Measurements from ENCODE around the gene ALS2. TPM values are rescaled to one million over a fixed set of nuclear protein-coding genes. Genes with fewer than 3 reads are reported as not detected.

ALS2 gene
- total RNA-seq, 1 donor from 2014 or later = 28.2 TPM

DNA sequence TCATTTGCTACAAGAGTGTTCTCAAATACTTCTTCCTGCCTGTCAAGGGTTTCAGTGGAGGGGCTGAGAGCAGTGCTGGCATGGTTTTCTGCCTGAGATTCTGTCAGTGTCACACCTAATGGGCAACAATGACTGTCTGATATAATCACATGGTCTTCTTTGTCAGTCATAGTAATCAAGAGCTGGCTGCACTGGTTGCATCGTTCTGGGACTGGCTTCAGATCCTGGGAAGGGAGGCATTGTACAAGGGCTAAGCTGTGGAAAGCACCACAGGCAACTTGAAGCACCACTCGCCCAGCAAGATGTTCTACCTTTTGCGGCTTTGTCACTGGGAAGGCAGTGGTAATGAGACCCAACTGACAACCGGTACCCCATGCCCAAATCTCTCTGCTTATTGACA, 19.6 kb downstream of the ALS2 start:
- Histone ChIP-seq H3K9ac (ENCODE audit: low read depth in 1 of 3, low read length in 3 of 3) (no peak overlapping the region), H3K36me3 (ENCODE audit: control insufficient read depth in 3 of 3, insufficient read depth in 3 of 3, low read length in 3 of 3) (peaks cover 17 to 45% (median 22%) of the 10 kb centered on the region in 3 donors), H3K4me1 (ENCODE audit: control insufficient read depth in 3 of 3, insufficient read depth in 3 of 3, low read length in 3 of 3) (no peaks in the 10 kb centered on the region), H3K27ac (ENCODE audit: low read depth, low read length) (no peak overlapping the region), H3K9me3 (ENCODE audit: control insufficient read depth in 3 of 3, low read length in 3 of 3) (no peaks in the 10 kb centered on the region), H3K27me3 (ENCODE audit: control insufficient read depth in 3 of 3, insufficient read depth in 3 of 3, low read length in 3 of 3) (no peaks in the 10 kb centered on the region), H3K4me3 (ENCODE audit: low read length in 3 of 3) (no peak overlapping the region)

DNA sequence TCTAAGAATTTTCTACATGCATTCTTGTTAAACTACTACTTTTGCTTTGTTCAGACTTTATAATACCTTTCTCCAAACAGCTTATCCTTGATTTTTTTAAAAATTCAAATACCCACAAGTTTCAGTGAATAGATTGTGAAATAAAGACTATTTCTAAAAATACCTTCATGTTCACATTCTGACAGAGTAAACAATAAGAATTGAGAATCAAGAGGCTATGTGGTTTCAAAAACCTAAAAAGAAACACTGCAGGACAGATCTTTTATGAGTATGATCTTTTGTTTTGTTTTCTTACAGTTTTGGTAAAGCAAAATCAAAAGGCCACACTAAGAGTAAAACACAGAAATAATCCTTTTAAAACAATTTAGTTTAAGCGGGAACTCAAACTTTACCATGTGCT, 21.2 kb downstream of the ALS2 start:
- no peak overlapping the region for H3K9ac ChIP-seq (ENCODE audit: low read depth in 1 of 3, low read length in 3 of 3)
- no peak overlapping the region for H3K27ac ChIP-seq (ENCODE audit: low read depth, low read length)
- H3K4me1 ChIP-seq (ENCODE audit: control insufficient read depth in 3 of 3, insufficient read depth in 3 of 3, low read length in 3 of 3) = no peaks in the 10 kb centered on the region
- no peaks in the 10 kb centered on the region for H3K9me3 ChIP-seq (ENCODE audit: control insufficient read depth in 3 of 3, low read length in 3 of 3)
- peaks cover 17 to 38% (median 22%) of the 10 kb centered on the region in 3 donors for H3K36me3 ChIP-seq (ENCODE audit: control insufficient read depth in 3 of 3, insufficient read depth in 3 of 3, low read length in 3 of 3)
- no peaks in the 10 kb centered on the region for H3K27me3 ChIP-seq (ENCODE audit: control insufficient read depth in 3 of 3, insufficient read depth in 3 of 3, low read length in 3 of 3)
- no peak overlapping the region for H3K4me3 ChIP-seq (ENCODE audit: low read length in 3 of 3)

DNA sequence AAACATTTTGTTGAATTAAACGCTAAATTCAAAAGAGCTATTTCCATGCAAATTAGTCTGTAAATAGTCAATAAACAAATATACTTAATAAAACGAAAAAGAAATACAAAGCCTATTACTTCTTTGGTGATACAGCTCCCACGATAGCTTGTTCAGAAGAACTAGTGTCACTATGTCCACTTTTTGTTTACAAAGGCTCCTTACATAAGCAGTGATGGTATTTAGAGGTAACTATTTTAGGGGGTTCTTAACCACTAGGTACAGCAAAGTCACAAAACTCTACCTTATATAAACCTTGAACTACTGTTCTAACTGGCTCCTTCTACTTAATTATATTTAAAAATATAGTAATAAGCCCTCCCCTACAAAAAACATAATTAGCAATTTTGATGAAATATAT, 21.9 kb downstream of the ALS2 start:
- no peaks in the 10 kb centered on the region for H3K9me3 ChIP-seq (ENCODE audit: control insufficient read depth in 3 of 3, low read length in 3 of 3)
- no peaks in the 10 kb centered on the region for H3K27me3 ChIP-seq (ENCODE audit: control insufficient read depth in 3 of 3, insufficient read depth in 3 of 3, low read length in 3 of 3)
- no peak overlapping the region for H3K9ac ChIP-seq (ENCODE audit: low read depth in 1 of 3, low read length in 3 of 3)
- no peaks in the 10 kb centered on the region for H3K4me1 ChIP-seq (ENCODE audit: control insufficient read depth in 3 of 3, insufficient read depth in 3 of 3, low read length in 3 of 3)
- H3K27ac ChIP-seq (ENCODE audit: low read depth, low read length) = no peak overlapping the region
- peaks cover 17 to 42% (median 22%) of the 10 kb centered on the region in 3 donors for H3K36me3 ChIP-seq (ENCODE audit: control insufficient read depth in 3 of 3, insufficient read depth in 3 of 3, low read length in 3 of 3)
- H3K4me3 ChIP-seq (ENCODE audit: low read length in 3 of 3) = no peak overlapping the region

DNA sequence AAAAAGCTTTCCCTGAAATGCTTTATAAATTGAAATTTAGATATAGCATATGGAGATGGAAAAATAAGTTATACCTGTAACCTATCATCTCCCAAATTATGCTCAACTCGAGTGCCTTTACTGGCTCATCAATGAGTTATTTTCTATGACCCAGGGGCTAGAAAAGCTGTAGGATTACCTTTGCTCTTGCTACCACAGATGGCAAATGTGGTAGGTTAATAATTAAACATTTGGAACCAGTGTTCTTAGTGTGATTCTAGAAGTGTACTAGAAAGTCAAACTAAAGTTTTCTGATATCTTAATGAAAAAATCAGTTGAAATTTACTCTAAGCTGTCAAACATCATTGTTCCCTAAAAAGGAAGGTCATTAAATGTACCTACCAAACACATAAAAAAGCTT, 22.5 kb downstream of the ALS2 start:
- H3K27me3 ChIP-seq (ENCODE audit: control insufficient read depth in 3 of 3, insufficient read depth in 3 of 3, low read length in 3 of 3) = no peaks in the 10 kb centered on the region
- H3K4me3 ChIP-seq (ENCODE audit: low read length in 3 of 3) = no peak overlapping the region
- H3K4me1 ChIP-seq (ENCODE audit: control insufficient read depth in 3 of 3, insufficient read depth in 3 of 3, low read length in 3 of 3) = no peaks in the 10 kb centered on the region
- H3K9ac ChIP-seq (ENCODE audit: low read depth in 1 of 3, low read length in 3 of 3) = no peak overlapping the region
- peaks cover 17 to 42% (median 21%) of the 10 kb centered on the region in 3 donors for H3K36me3 ChIP-seq (ENCODE audit: control insufficient read depth in 3 of 3, insufficient read depth in 3 of 3, low read length in 3 of 3)
- no peak overlapping the region for H3K27ac ChIP-seq (ENCODE audit: low read depth, low read length)
- no peaks in the 10 kb centered on the region for H3K9me3 ChIP-seq (ENCODE audit: control insufficient read depth in 3 of 3, low read length in 3 of 3)

GRCh38 chr2:201754717-201755415, 25.9 kb downstream of the ALS2 start:
- H3K4me1 ChIP-seq (ENCODE audit: control insufficient read depth in 3 of 3, insufficient read depth in 3 of 3, low read length in 3 of 3) = no peaks in the 10 kb centered on the region
- H3K9ac ChIP-seq (ENCODE audit: low read depth in 1 of 3, low read length in 3 of 3) = no peak overlapping the region
- no peak overlapping the region for H3K27ac ChIP-seq (ENCODE audit: low read depth, low read length)
- H3K4me3 ChIP-seq (ENCODE audit: low read length in 3 of 3) = no peak overlapping the region
- H3K27me3 ChIP-seq (ENCODE audit: control insufficient read depth in 3 of 3, insufficient read depth in 3 of 3, low read length in 3 of 3) = no peaks in the 10 kb centered on the region
- H3K36me3 ChIP-seq (ENCODE audit: control insufficient read depth in 3 of 3, insufficient read depth in 3 of 3, low read length in 3 of 3) = peaks cover 4 to 24% (median 10%) of the 10 kb centered on the region in 3 donors
- H3K9me3 ChIP-seq (ENCODE audit: control insufficient read depth in 3 of 3, low read length in 3 of 3) = no peaks in the 10 kb centered on the region

DNA sequence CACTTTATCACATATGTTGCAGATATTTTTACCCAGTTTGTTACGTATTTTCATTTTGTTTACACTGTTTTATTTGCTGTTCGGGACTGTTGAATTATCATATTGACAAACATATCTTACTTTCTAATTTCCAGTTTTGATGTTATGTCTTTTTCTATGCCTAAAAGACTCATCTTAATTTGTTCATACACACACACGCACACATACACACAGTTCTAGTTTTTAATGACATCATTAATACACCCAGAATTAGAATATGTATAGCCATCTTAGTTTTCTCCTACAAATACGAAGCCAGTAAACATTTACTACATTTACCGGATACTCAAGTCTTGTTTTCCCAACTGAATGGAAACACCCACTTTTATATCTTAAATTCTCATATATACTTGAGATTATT, 29.2 kb downstream of the ALS2 start:
- no peak overlapping the region for H3K4me3 ChIP-seq (ENCODE audit: low read length in 3 of 3)
- H3K9ac ChIP-seq (ENCODE audit: low read depth in 1 of 3, low read length in 3 of 3) = no peak overlapping the region
- no peaks in the 10 kb centered on the region for H3K27me3 ChIP-seq (ENCODE audit: control insufficient read depth in 3 of 3, insufficient read depth in 3 of 3, low read length in 3 of 3)
- peaks cover 3 to 27% (median 6%) of the 10 kb centered on the region in 3 donors for H3K36me3 ChIP-seq (ENCODE audit: control insufficient read depth in 3 of 3, insufficient read depth in 3 of 3, low read length in 3 of 3)
- no peaks in the 10 kb centered on the region for H3K4me1 ChIP-seq (ENCODE audit: control insufficient read depth in 3 of 3, insufficient read depth in 3 of 3, low read length in 3 of 3)
- H3K9me3 ChIP-seq (ENCODE audit: control insufficient read depth in 3 of 3, low read length in 3 of 3) = no peaks in the 10 kb centered on the region
- no peak overlapping the region for H3K27ac ChIP-seq (ENCODE audit: low read depth, low read length)

- Histone ChIP-seq H3K27ac (ENCODE audit: low read depth, low read length) (no peak overlapping the region), H3K9me3 (ENCODE audit: control insufficient read depth in 3 of 3, low read length in 3 of 3) (no peaks in the 10 kb centered on the region), H3K36me3 (ENCODE audit: control insufficient read depth in 3 of 3, insufficient read depth in 3 of 3, low read length in 3 of 3) (peaks cover 15 to 51% (median 21%) of the 10 kb centered on the region in 3 donors), H3K4me3 (ENCODE audit: low read length in 3 of 3) (no peak overlapping the region), H3K9ac (ENCODE audit: low read depth in 1 of 3, low read length in 3 of 3) (no peak overlapping the region), H3K27me3 (ENCODE audit: control insufficient read depth in 3 of 3, insufficient read depth in 3 of 3, low read length in 3 of 3) (no peaks in the 10 kb centered on the region), H3K4me1 (ENCODE audit: control insufficient read depth in 3 of 3, insufficient read depth in 3 of 3, low read length in 3 of 3) (no peaks in the 10 kb centered on the region)
These were observed 34.2 kb downstream of the ALS2 start for GRCh38 chr2:201746551-201746950.

- no peaks in the 10 kb centered on the region for H3K9me3 ChIP-seq (ENCODE audit: control insufficient read depth in 3 of 3, low read length in 3 of 3)
- H3K27me3 ChIP-seq (ENCODE audit: control insufficient read depth in 3 of 3, insufficient read depth in 3 of 3, low read length in 3 of 3) = no peaks in the 10 kb centered on the region
- H3K36me3 ChIP-seq (ENCODE audit: control insufficient read depth in 3 of 3, insufficient read depth in 3 of 3, low read length in 3 of 3) = peaks cover 16 to 31% (median 25%) of the 10 kb centered on the region in 3 donors
- H3K4me3 ChIP-seq (ENCODE audit: low read length in 3 of 3) = no peak overlapping the region
- H3K9ac ChIP-seq (ENCODE audit: low read depth in 1 of 3, low read length in 3 of 3) = no peak overlapping the region
- no peak overlapping the region for H3K27ac ChIP-seq (ENCODE audit: low read depth, low read length)
- no peaks in the 10 kb centered on the region for H3K4me1 ChIP-seq (ENCODE audit: control insufficient read depth in 3 of 3, insufficient read depth in 3 of 3, low read length in 3 of 3)
These were observed 45.2 kb downstream of the ALS2 start for GRCh38 chr2:201735486-201735885.

DNA sequence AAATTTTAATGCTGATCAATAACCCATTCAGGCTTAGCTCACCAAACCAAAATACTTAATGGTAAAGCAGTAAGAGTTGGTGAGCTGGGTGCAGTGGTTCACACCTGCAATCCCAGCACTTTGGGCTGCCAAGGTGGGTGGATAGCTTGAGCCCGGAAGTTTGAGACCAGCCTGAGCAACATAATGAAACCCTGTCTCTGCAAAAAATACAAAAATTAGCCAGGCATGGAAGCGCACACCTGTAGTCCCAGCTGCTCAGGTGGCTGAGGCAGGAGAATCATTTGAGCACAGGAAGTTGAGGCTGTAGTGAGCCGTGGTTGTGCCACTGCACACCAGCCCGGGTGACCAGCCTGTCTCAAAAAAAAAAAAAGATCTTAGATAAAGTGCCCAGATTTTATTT, 46.6 kb downstream of the ALS2 start:
- no peaks in the 10 kb centered on the region for H3K27me3 ChIP-seq (ENCODE audit: control insufficient read depth in 3 of 3, insufficient read depth in 3 of 3, low read length in 3 of 3)
- peaks cover 16 to 31% (median 25%) of the 10 kb centered on the region in 3 donors for H3K36me3 ChIP-seq (ENCODE audit: control insufficient read depth in 3 of 3, insufficient read depth in 3 of 3, low read length in 3 of 3)
- H3K9ac ChIP-seq (ENCODE audit: low read depth in 1 of 3, low read length in 3 of 3) = no peak overlapping the region

GRCh38 chr2:201733544-201733943, 47.2 kb downstream of the ALS2 start:
- H3K9ac ChIP-seq (ENCODE audit: low read depth in 1 of 3, low read length in 3 of 3) = no peak overlapping the region
- H3K4me1 ChIP-seq (ENCODE audit: control insufficient read depth in 3 of 3, insufficient read depth in 3 of 3, low read length in 3 of 3) = no peaks in the 10 kb centered on the region
- no peaks in the 10 kb centered on the region for H3K9me3 ChIP-seq (ENCODE audit: control insufficient read depth in 3 of 3, low read length in 3 of 3)
- no peak overlapping the region for H3K4me3 ChIP-seq (ENCODE audit: low read length in 3 of 3)
- H3K36me3 ChIP-seq (ENCODE audit: control insufficient read depth in 3 of 3, insufficient read depth in 3 of 3, low read length in 3 of 3) = peaks cover 19 to 34% (median 28%) of the 10 kb centered on the region in 3 donors
- H3K27ac ChIP-seq (ENCODE audit: low read depth, low read length) = no peak overlapping the region
- H3K27me3 ChIP-seq (ENCODE audit: control insufficient read depth in 3 of 3, insufficient read depth in 3 of 3, low read length in 3 of 3) = no peaks in the 10 kb centered on the region

More for the DNA sequence above, 46.6 kb downstream of the ALS2 start:
- Histone ChIP-seq H3K4me1 (ENCODE audit: control insufficient read depth in 3 of 3, insufficient read depth in 3 of 3, low read length in 3 of 3) (no peaks in the 10 kb centered on the region), H3K4me3 (ENCODE audit: low read length in 3 of 3) (no peak overlapping the region), H3K27ac (ENCODE audit: low read depth, low read length) (no peak overlapping the region), H3K9me3 (ENCODE audit: control insufficient read depth in 3 of 3, low read length in 3 of 3) (no peaks in the 10 kb centered on the region)
